ENCODE data around the gene IGLL1.

- TF ChIP-seq EP300 (IDR thresholded peaks at IDR 0.05; ENCODE audit: borderline replicate concordance) (no peak), RAD21 (IDR thresholded peaks at IDR 0.05; ENCODE audit: low read depth) (no peak), EGR1 (IDR thresholded peaks at IDR 0.05) (no peak), YY1 (IDR thresholded peaks at IDR 0.05; ENCODE audit: low read depth) (no peak), TAF1 (IDR thresholded peaks at IDR 0.05; ENCODE audit: low read depth) (no peak), MAX (IDR thresholded peaks at IDR 0.05) (no peak), CEBPB (IDR thresholded peaks at IDR 0.05) (no peak), TEAD4 (IDR thresholded peaks at IDR 0.05) (no peak)
These were observed 11.8 kb upstream of the IGLL1 start for GRCh38 chr22:23591846-23592245.

Measured in Ishikawa (cell line).